Activated CD4-positive, alpha-beta T cell treated with anti-CD3 and anti-CD28 coated beads, Interleukin-2, amount 50 U/mL, for 4 hours (primary cell): ENCODE measurements around the gene NRXN3.

Experiments
- DNase-seq, 2 experiments: peaks; one replicate each; pipeline ENCODE4 v3.0.0-alpha.2; 2020

NRXN3 gene

GRCh38 chr14:79613625-79614024 lies 1443.5 kb downstream of the NRXN3 start:
- no peak for DNase-seq

- DNase-seq, result no peak
These were observed 1444.3 kb downstream of the NRXN3 start for GRCh38 chr14:79614448-79614847.

- no peak for DNase-seq
These were observed 1456.9 kb downstream of the NRXN3 start for GRCh38 chr14:79627058-79627457.

GRCh38 chr14:79629411-79630287 lies 1459.5 kb downstream of the NRXN3 start:
- DNase-seq, result no peak

GRCh38 chr14:79630288-79630960 lies 1460.3 kb downstream of the NRXN3 start:
- no peak for DNase-seq

- DNase-seq, result no peak
These were observed 1461.1 kb downstream of the NRXN3 start for GRCh38 chr14:79631276-79631675.

GRCh38 chr14:79638672-79639266 lies 1468.6 kb downstream of the NRXN3 start:
- DNase-seq, result no peak

GRCh38 chr14:79639613-79640012 lies 1469.4 kb downstream of the NRXN3 start:
- no peak for DNase-seq

GRCh38 chr14:79641371-79641770 lies 1471.2 kb downstream of the NRXN3 start:
- DNase-seq, result no peak

- DNase-seq, result no peak
These were observed 1473.0 kb downstream of the NRXN3 start for GRCh38 chr14:79643132-79643531.

- no peak for DNase-seq
These were observed 1475.7 kb downstream of the NRXN3 start for GRCh38 chr14:79645753-79646362.

GRCh38 chr14:79649856-79650255 lies 1479.7 kb downstream of the NRXN3 start:
- DNase-seq, result no peak

GRCh38 chr14:79652513-79653307 lies 1482.5 kb downstream of the NRXN3 start:
- DNase-seq, result no peak

- DNase-seq, result no peak
These were observed 1485.9 kb downstream of the NRXN3 start for GRCh38 chr14:79656056-79656455.

GRCh38 chr14:79656496-79656895 lies 1486.3 kb downstream of the NRXN3 start:
- no peak for DNase-seq

- DNase-seq, result no peak
These were observed 1488.0 kb downstream of the NRXN3 start for GRCh38 chr14:79658221-79658620.

GRCh38 chr14:79658769-79659168 lies 1488.6 kb downstream of the NRXN3 start:
- DNase-seq, result no peak

- DNase-seq, result no peak
These were observed 1490.1 kb downstream of the NRXN3 start for GRCh38 chr14:79660053-79660939.

GRCh38 chr14:79661752-79662151 lies 1491.6 kb downstream of the NRXN3 start:
- no peak for DNase-seq

GRCh38 chr14:79663453-79663852 lies 1493.3 kb downstream of the NRXN3 start:
- no peak for DNase-seq

GRCh38 chr14:79665556-79665955 lies 1495.4 kb downstream of the NRXN3 start:
- DNase-seq, result no peak

GRCh38 chr14:79668951-79669350 lies 1498.8 kb downstream of the NRXN3 start:
- no peak for DNase-seq
